NT2/D1 (cell line): ENCODE results near the gene SEL1L2.
"Not testable (repeated sequence)": the region's sequence is repeated elsewhere in the genome, so short reads cannot be mapped to it uniquely, and the experiment has no call there.

Source experiments
- DNase-seq: peaks from one replicate; pipeline ENCODE4 v3.0.0-alpha.2; 2011; ENCODE audit warnings: low read depth, low spot score
- H3K27me3 ChIP-seq: 2 replicates; pipeline ENCODE4 v1.6.0; 2011; ENCODE audit warnings: mild to moderate bottlenecking; ENCODE audit not compliant: insufficient read length, insufficient read depth
- H3K36me3 ChIP-seq: 2 replicates; pipeline ENCODE4 v1.6.1; 2011; ENCODE audit warnings: mild to moderate bottlenecking, low read length, mixed read lengths; ENCODE audit not compliant: insufficient read depth, insufficient read length
- H3K4me1 ChIP-seq: 2 replicates; pipeline ENCODE4 v1.5.1; 2011; ENCODE audit not compliant: insufficient read depth, insufficient read length
- H3K4me3 ChIP-seq: 2 replicates; pipeline ENCODE4 v1.5.1; 2011; ENCODE audit warnings: low read depth; ENCODE audit not compliant: insufficient read length
- H3K9ac ChIP-seq: 2 replicates; pipeline ENCODE4 v1.6.0; 2011; ENCODE audit warnings: low read depth; ENCODE audit not compliant: insufficient read length
- H3K9me3 ChIP-seq: 2 replicates; pipeline ENCODE4 v1.5.1; 2011; ENCODE audit warnings: mild to moderate bottlenecking, low read length; ENCODE audit not compliant: insufficient read depth
- SUZ12 ChIP-seq: IDR thresholded peaks from 2 replicates; pipeline ENCODE4 v1.6.1; 2011; ENCODE audit not compliant: insufficient read length, insufficient read depth; ENCODE audit errors: extremely low read depth
- YY1 ChIP-seq: IDR thresholded peaks from 2 replicates; pipeline ENCODE4 v1.6.1; 2011; ENCODE audit not compliant: insufficient read length, insufficient read depth
- ZNF274 ChIP-seq: IDR thresholded peaks from 2 replicates; pipeline ENCODE4 v1.6.1; 2011; ENCODE audit warnings: mild to moderate bottlenecking, low read depth, low read length

Gene SEL1L2

DNA sequence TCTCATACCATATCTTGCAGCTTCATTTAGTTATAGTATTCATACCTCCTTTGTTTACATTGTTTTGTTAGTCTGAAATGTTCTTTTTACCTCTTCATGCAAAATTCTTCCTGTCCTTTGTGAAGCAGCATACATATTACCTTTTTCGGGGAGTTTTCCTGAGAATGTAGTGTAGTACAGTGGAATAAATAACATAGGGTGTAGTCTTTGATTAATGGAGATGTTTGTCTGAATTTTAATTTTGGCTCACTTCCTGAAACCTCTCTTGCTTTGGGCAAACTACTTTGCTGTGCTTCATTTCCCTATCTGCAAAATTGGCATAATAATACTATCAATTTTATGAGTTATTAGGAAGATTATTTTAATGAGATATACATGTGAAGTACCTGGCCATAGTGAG lies 10.5 kb upstream of the SEL1L2 start:
- Histone ChIP-seq H3K9ac (no peak overlapping the region), H3K4me1 (no peaks in the 10 kb centered on the region), H3K36me3 (no peaks in the 10 kb centered on the region), H3K4me3 (no peak overlapping the region), H3K27me3 (peaks cover 12% of the 10 kb centered on the region), H3K9me3 (no peaks in the 10 kb centered on the region)
- TF ChIP-seq SUZ12 (no peak), ZNF274 (no peak), YY1 (no peak)
- no peak for DNase-seq

DNA sequence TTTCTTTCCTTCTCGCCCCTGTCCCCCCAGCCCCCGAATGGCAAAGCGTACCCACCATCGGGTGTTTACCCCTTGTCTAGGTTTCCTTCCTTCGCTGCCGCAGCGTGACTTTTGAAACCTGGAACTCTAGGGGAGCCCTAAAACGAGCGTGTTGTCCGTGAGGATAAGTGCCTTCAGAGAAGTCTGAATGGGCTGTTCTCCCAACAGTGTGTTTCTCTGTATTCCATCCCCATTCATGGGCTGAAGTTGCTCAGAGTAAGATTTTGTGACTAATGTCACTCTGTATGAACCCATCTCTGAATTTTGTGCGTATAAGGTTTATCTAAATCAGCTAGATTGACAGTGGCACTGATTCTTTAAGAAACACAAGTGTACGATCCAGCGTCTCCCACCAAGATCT lies 5.9 kb upstream of the SEL1L2 start:
- Histone ChIP-seq H3K36me3 (no peaks in the 10 kb centered on the region), H3K4me3 (peak overlapping the region; percentile 67), H3K9me3 (peaks cover 11% of the 10 kb centered on the region; the same call in 1 of the 2 replicates), H3K4me1 (no peaks in the 10 kb centered on the region), H3K27me3 (peaks cover 14% of the 10 kb centered on the region), H3K9ac (peak overlapping the region; percentile 80)
- TF ChIP-seq ZNF274 (no peak), SUZ12 (no peak), YY1 (no peak)
- no peak for DNase-seq

DNA sequence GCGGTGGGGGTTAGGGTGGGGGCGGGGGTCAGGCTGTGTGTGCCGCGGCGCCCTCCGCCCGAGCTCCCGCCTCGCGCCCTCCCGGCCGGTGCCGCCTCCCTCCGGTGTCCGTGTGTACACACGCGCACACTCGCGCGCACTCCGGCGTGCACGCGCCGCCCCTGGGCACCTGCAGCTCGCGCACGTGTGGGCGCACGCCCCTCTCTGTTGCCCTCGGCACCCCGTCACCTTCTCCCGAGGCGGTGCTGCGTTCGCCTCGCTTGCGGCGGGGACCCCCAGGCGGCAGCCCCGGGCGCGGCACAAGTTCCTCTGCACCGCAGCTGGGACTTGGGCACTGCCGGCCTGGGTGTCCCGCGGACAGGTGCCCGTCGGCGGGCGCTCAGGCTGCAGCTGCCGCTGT lies 5.4 kb upstream of the SEL1L2 start:
- no peak for DNase-seq
- Histone ChIP-seq H3K27me3 (peaks cover 14% of the 10 kb centered on the region), H3K4me1 (no peaks in the 10 kb centered on the region), H3K9ac (peak overlapping the region; percentile 80), H3K36me3 (no peaks in the 10 kb centered on the region), H3K4me3 (peak overlapping the region; percentile 67), H3K9me3 (peaks cover 11% of the 10 kb centered on the region; the same call in 1 of the 2 replicates)
- TF ChIP-seq ZNF274 (no peak), YY1 (no peak), SUZ12 (no peak)

DNA sequence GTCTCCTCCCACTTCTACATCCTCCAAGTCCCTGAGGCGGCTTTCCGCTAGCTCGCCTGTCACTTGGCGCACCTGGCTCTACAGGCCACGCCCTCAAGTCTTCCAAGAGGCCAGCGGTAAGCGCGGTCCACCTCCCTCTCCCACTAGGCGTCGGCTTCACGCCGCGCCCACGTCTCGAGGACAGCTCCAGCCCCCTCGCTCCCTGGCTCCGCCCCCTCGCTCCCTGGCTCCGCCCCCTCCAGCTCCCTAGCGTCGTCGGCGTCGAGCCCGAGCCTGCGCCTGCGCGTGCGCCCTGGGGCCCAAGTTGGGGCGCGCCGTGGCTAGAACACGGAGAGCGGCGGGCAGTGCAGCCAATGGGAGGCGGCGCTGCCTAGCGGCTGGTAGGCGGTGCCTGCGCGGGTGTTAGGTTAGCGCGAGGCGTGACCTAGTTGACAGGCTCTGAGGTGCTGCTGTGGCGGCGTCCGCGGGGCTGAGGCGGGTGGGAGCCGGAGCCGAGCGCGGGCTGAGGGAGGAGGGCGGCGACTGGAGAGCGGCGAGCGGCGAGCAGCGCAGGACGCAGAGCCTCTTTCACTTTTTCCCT lies 4.8 kb upstream of the SEL1L2 start, which contains the start of gene MACROD2:
MACROD2 (plus strand) TSS at position 431 of the 580 bp plus-strand sequence.
- peak within 1 kb of the TSS; percentile 67 for H3K4me3 ChIP-seq
- H3K27me3 ChIP-seq = peaks cover 14% of the 10 kb centered on the region
- H3K9ac ChIP-seq = peak within 1 kb of the TSS; percentile 80
- no peaks in the 10 kb centered on the region for H3K36me3 ChIP-seq
- peaks cover 11% of the 10 kb centered on the region; the same call in 1 of the 2 replicates for H3K9me3 ChIP-seq
- H3K4me1 ChIP-seq = no peaks in the 10 kb centered on the region
- peak; percentile 78 for DNase-seq
- TF ChIP-seq YY1 (no peak), ZNF274 (no peak), SUZ12 (no peak)

DNA sequence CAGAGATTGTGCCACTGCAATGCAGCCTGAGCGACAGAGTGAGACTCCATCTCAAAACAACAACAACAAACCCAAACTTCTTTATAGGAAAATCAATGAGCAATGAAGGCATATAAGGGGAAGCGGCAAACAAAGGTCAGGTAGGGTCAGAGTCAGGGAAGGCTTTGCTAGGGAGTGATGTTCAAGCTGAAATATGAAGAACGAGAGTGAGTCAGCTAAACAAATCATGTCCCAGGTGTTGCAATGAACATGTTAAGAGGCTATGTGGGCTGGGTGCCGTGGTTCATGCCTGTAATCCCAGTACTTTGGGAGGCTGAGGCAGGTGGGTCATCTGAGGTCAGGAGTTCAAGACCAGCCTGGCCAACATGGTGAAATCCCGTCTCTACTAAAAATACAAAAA lies 1.5 kb upstream of the SEL1L2 start:
- not testable (repeated sequence) for H3K4me3 ChIP-seq, DNase-seq
- H3K9me3 ChIP-seq = peaks cover 11% of the 10 kb centered on the region; the same call in 1 of the 2 replicates

DNA sequence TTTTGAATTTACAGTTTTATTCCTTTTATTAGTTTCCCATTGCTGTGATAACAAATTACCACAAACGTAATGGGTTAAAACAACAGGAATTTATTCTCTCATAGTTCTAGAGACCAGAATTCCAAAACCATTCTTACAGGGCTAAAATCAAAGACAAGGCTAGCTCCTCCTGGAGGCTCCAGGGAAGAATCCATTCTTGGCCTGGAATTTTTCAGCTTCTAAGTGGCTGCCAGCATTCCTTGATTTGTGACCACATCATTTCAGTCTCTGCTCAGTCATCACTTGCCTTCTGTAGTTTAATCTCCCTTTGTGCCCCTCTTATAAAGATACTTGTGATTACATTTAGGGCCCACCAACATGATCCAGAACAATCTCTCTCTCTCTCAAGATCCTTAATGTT lies 897 bp upstream of the SEL1L2 start:
- H3K9me3 ChIP-seq = peaks cover 11% of the 10 kb centered on the region; the same call in 1 of the 2 replicates
- H3K36me3 ChIP-seq = no peaks in the 10 kb centered on the region
- H3K4me1 ChIP-seq = no peaks in the 10 kb centered on the region
- peaks cover 6% of the 10 kb centered on the region for H3K27me3 ChIP-seq
- H3K9ac ChIP-seq = no peak overlapping the region
- TF ChIP-seq YY1 (no peak), SUZ12 (no peak), ZNF274 (no peak)
- DNase-seq = no peak
- no peak overlapping the region for H3K4me3 ChIP-seq

More for the DNA sequence above, 1.5 kb upstream of the SEL1L2 start:
- H3K9ac ChIP-seq, H3K4me1 ChIP-seq, H3K36me3 ChIP-seq: not testable (repeated sequence)
- peaks cover 13% of the 10 kb centered on the region for H3K27me3 ChIP-seq

DNA sequence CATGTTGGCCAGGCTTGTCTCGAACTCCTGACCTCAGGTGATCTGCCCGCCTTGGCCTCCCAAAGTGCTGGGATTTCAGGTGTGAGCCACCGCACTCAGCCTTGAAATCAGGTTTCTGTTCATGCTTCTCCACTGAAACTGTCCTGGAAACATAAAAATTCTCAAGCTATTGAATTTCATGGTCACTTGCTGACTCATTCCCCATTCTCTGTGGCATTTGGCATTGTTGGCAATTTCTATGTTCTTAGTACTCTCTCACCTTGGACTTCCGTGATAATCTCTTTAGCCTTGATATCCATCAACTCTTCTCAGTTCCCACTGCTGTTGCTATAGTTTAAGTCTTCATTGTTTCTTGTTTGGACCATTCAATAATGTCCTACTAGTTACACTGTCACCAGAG lies 6.2 kb downstream of the SEL1L2 start:
- no peaks in the 10 kb centered on the region for H3K36me3 ChIP-seq
- H3K4me1 ChIP-seq = no peaks in the 10 kb centered on the region
- H3K9me3 ChIP-seq = no peaks in the 10 kb centered on the region
- no peaks in the 10 kb centered on the region for H3K27me3 ChIP-seq
- H3K9ac ChIP-seq = no peak overlapping the region
- DNase-seq = no peak
- H3K4me3 ChIP-seq = no peak overlapping the region
- TF ChIP-seq ZNF274 (no peak), SUZ12 (no peak), YY1 (no peak)

DNA sequence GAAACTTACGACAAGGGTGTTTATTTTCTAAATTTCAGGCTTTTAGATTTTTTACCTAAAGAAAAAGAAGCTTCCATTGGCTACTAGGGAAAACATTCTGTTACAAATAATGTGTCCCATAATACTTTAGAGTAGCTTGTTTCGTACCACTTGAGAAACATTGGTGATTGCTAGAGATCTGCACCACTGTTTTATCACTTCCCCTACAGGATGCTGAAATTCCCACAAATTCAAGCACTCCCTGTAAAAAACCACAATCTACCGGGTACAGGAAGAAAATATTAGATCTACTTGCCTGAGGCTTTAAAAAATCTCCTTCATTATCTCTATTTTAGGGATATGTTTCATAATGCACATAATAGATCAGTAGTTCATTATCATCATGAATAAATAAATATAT lies 29.9 kb downstream of the SEL1L2 start:
- H3K36me3 ChIP-seq = no peaks in the 10 kb centered on the region
- no peaks in the 10 kb centered on the region for H3K4me1 ChIP-seq
- no peak overlapping the region for H3K4me3 ChIP-seq
- no peak for TF ChIP-seq SUZ12
- TF ChIP-seq YY1 = no peak
- TF ChIP-seq ZNF274 = no peak
- no peaks in the 10 kb centered on the region for H3K27me3 ChIP-seq
- no peaks in the 10 kb centered on the region for H3K9me3 ChIP-seq
- DNase-seq = no peak
- H3K9ac ChIP-seq = no peak overlapping the region
